ENCODE data around the gene GEMIN2.
"Not testable (repeated sequence)": the region's sequence is repeated elsewhere in the genome, so short reads cannot be mapped to it uniquely, and the experiment has no call there.

The GEMIN2 gene

DNA sequence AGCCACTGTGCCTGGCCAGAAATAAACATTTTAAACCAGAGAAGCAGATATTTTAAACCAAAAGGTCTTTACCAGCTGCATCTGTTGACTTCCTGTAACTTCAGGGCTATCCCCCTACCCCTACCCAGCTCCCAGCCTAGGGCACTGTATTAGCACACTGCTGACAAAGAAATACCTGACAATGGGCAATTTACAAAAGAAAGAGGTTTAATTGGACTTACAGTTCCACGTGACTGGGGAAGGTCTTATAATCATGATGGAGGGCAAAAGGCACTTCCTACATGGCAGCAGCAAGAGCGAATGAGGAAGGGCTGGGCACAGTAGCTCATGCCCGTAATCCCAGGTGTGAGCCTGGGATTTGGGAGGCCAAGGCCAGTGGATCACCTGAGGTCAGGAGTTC is 26.0 kb downstream of the GEMIN2 start:
- Histone ChIP-seq H3K4me3 (ENCODE audit: low read depth, low read length) (no peak overlapping the region), H3K36me3 (peaks cover 43% of the 10 kb centered on the region), H3K9me3 (ENCODE audit: severe bottlenecking) (peaks cover 5% of the 10 kb centered on the region), H3K27me3 (ENCODE audit: insufficient read depth, low read depth, severe bottlenecking) (no peaks in the 10 kb centered on the region), H3K27ac (no peak overlapping the region)
- TF ChIP-seq, protein P1, sequence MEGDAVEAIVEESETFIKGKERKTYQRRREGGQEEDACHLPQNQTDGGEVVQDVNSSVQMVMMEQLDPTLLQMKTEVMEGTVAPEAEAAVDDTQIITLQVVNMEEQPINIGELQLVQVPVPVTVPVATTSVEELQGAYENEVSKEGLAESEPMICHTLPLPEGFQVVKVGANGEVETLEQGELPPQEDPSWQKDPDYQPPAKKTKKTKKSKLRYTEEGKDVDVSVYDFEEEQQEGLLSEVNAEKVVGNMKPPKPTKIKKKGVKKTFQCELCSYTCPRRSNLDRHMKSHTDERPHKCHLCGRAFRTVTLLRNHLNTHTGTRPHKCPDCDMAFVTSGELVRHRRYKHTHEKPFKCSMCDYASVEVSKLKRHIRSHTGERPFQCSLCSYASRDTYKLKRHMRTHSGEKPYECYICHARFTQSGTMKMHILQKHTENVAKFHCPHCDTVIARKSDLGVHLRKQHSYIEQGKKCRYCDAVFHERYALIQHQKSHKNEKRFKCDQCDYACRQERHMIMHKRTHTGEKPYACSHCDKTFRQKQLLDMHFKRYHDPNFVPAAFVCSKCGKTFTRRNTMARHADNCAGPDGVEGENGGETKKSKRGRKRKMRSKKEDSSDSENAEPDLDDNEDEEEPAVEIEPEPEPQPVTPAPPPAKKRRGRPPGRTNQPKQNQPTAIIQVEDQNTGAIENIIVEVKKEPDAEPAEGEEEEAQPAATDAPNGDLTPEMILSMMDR (IDR thresholded peaks at IDR 0.05; ENCODE audit: low read depth, low read length) = no peak
- DNase-seq = no peak

DNA sequence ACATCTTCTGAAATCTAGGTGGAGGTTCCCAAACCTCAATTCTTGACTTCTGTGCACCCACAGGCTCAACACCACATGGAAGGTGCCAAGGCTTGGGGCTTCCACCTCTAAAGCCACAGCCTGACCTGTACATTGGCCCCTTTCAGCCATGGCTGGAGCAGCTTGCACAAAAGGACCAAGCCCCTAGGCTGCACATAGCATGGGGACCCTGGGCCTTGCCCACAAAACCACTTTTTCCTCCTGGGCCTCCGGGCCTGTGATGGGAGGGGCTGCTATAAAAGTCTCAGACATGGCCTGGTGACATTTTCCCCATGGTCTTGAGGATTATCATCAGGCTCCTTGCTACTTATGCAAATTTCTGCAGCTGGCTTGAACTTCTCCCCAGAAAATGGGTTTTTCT is 27.5 kb downstream of the GEMIN2 start:
- not testable (repeated sequence) for H3K27me3 ChIP-seq (ENCODE audit: insufficient read depth, low read depth, severe bottlenecking); H3K27ac ChIP-seq; H3K4me3 ChIP-seq (ENCODE audit: low read depth, low read length); DNase-seq; H3K9me3 ChIP-seq (ENCODE audit: severe bottlenecking)
- H3K36me3 ChIP-seq = peaks cover 33% of the 10 kb centered on the region

DNA sequence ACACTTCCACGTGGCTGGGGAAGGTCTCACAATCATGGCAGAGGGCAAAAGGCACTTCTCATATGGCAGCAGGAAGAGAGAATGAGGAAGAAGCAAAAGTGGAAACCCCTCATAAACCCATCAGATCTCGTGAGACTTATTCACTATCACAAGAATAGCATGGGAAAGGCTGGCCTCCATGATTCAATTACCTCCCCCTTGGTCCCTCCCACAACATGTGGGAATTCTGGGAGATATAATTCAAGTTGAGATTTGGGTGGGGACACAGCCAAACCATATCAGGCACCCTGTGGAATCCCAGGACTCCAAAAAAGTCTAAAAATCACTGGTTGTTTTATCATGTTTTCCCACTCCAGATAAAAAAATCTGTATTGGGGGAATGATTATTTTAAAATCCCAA is 29.1 kb downstream of the GEMIN2 start:
- H3K27me3 ChIP-seq (ENCODE audit: insufficient read depth, low read depth, severe bottlenecking) = not testable (repeated sequence)

DNA sequence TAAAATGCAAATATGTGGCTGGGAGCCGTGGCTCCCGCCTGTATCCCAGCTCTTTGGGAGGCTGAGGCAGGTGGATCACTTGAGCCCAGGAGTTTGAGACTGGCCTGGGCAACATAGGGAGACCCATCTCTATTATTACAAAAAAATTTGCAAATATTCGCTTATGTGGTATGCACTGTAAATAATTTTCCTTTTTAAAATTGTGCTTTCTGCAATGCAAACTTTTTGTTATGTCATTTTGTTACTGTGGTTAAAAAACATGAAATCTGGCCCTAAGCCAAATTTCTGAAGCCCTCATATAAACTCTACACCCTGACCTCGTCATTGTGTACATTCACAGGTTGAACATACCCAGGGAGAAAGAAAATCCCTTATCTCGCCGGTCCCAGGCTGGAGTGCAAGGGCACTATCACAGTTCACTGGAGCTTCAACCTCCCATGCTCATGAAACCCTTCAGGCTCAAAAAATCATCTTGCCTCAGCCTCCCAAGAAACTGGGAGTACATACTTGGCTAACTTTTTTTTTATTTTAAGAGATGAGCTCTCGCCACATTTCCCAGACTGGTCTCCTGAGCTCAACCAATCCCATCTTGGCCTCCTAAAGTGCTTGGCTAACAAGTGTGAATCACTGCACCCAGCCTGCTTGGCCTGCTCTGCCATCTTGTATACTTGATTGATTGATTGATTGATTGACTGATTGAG is 31.3 kb downstream of the GEMIN2 start:
- Histone ChIP-seq H3K36me3 (peaks cover 14% of the 10 kb centered on the region), H3K27ac (no peak overlapping the region), H3K4me3 (ENCODE audit: low read depth, low read length) (no peak overlapping the region), H3K27me3 (ENCODE audit: insufficient read depth, low read depth, severe bottlenecking) (no peaks in the 10 kb centered on the region), H3K9me3 (ENCODE audit: severe bottlenecking) (peaks cover 5% of the 10 kb centered on the region)
- TF ChIP-seq, protein P1 (IDR thresholded peaks at IDR 0.05; ENCODE audit: low read depth, low read length) = no peak
- DNase-seq = no peak

More for the DNA sequence above, 29.1 kb downstream of the GEMIN2 start:
- H3K27ac ChIP-seq; DNase-seq; H3K4me3 ChIP-seq (ENCODE audit: low read depth, low read length); H3K9me3 ChIP-seq (ENCODE audit: severe bottlenecking): not testable (repeated sequence)
- H3K36me3 ChIP-seq = peaks cover 23% of the 10 kb centered on the region

DNA sequence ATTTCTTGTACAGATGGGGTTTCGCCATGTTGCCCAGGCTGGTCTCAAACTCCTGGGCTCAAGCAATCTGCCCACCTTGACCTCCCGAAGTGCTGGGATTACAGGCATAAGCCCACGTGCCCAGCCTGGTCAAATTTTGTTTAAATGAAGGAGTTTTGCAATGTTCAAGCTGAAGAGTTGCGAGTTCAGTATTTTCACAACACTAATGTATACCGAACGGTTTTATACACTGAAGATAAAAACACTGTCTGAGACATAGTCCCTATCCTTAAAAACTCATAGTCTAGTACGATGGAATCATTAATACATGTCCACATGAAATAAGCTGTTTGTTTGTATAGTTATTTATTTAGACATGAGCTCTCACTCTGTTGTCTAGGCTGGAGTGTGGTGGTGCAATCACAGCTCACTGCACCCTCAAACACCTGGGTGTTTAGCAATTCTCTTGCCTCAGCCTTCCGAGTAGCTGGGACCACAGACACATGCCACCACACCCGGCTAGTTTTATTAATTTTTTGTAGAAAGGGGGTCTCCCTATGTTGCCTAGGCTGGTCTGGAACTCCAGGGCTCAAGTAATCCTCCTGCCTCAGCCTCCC is 40.6 kb downstream of the GEMIN2 start:
- Histone ChIP-seq H3K4me3 (ENCODE audit: low read depth, low read length) (no peak overlapping the region), H3K36me3 (peaks cover 47% of the 10 kb centered on the region), H3K9me3 (ENCODE audit: severe bottlenecking) (no peaks in the 10 kb centered on the region), H3K27ac (no peak overlapping the region), H3K27me3 (ENCODE audit: insufficient read depth, low read depth, severe bottlenecking) (no peaks in the 10 kb centered on the region)
- no peak for DNase-seq
- TF ChIP-seq, protein P1 (IDR thresholded peaks at IDR 0.05; ENCODE audit: low read depth, low read length) = no peak

DNA sequence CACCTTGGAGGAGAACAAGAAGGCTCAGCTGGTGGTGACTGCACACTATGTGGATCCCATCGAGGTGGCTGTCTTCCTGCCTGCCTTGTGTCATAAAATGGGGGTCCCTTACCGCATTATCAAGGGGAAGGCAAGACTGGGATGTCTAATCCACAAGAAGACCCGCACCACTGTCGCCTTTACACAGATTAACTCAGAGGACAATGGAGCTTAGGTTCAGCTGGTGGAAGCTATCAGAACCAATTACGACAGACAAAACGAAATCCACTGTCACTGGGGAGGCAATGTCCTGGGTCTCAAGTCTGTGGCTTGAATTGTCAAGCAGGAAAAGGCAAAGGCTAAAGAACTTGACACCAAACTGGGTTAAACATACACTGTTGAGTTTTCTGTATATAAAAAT is 43.4 kb downstream of the GEMIN2 start:
- H3K27me3 ChIP-seq (ENCODE audit: insufficient read depth, low read depth, severe bottlenecking) = no peaks in the 10 kb centered on the region
- H3K36me3 ChIP-seq = peaks cover 38% of the 10 kb centered on the region
- no peaks in the 10 kb centered on the region for H3K9me3 ChIP-seq (ENCODE audit: severe bottlenecking)
- H3K27ac ChIP-seq = no peak overlapping the region
- DNase-seq = no peak
- TF ChIP-seq, protein P1 (IDR thresholded peaks at IDR 0.05; ENCODE audit: low read depth, low read length) = no peak
- H3K4me3 ChIP-seq (ENCODE audit: low read depth, low read length) = no peak overlapping the region
